HG02943 (cell line): Measurements from ENCODE around the gene AGAP1.

Source experiments
- ATAC-seq: cut with Tn5 transposase; IDR thresholded peaks from one replicate; pipeline ENCODE4 v1.9.1; 2021; ENCODE audit warnings: mild to moderate bottlenecking, low read depth, moderate library complexity; ENCODE audit not compliant: unreplicated experiment

Gene AGAP1

GRCh38 chr2:235618039-235618438, 124.2 kb downstream of the AGAP1 start:
- no peak for ATAC-seq

DNA sequence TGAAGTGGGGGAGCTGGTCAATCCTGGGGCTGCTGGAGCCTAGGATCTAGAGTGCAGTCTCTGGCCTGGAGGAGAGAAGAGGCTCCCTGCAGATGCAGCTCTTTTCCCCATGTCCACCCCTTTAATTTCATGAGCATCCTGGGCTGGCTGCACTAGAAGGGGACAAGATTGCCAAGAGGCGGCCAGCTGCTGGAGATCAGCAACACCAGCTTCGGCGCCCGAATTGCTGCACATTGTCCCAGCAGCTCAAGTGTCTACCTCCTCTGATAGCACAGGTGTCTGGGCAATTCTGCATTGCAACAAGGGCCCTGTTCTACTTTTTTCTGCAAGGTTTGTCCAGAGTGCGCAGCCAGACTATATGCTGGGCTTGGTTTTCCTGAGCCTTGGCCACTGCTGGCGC, 125.7 kb downstream of the AGAP1 start:
- no peak for ATAC-seq

- ATAC-seq, result no peak
Measured at GRCh38 chr2:235621736-235622135, 127.9 kb downstream of the AGAP1 start.

DNA sequence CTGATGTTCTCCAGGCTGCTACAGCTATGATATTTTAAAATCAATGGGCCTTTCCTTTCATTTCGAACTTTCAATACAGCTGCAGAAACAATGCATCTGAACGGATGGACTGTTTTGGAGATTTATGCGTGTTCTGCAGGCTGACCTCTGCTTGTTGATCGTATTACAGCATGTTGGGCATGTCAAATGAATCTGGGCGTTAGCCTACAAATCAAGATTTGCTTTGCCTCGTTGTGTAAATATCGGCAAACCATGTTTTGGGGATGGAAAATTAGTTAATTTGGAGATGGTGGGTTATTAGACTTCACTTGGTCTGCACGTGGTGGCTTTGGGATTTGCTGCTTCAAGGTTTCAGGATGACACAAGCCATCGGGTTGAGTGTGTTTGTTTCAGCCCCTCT, 129.3 kb downstream of the AGAP1 start:
- no peak for ATAC-seq

DNA sequence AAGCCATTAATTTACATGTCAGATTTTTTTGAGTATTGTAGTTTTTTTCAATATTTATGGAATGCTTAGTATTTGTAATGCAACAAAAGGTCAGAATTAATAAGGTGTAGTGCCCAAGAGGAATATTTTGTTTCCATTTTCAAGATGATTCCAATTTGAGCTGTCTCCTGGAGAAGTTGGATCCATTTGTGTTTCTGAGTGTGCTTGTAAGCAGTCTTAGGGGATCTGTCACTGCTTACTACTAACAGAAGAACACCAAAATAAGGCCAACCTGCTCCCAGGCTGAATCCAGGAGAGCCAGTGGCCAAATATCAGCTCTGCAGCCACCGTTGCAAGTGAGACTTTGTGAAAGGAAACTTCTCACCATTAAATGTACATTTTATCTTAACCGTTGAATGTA, 129.9 kb downstream of the AGAP1 start:
- ATAC-seq, result no peak

- ATAC-seq, result no peak
Measured at GRCh38 chr2:235626658-235627057, 132.8 kb downstream of the AGAP1 start.

DNA sequence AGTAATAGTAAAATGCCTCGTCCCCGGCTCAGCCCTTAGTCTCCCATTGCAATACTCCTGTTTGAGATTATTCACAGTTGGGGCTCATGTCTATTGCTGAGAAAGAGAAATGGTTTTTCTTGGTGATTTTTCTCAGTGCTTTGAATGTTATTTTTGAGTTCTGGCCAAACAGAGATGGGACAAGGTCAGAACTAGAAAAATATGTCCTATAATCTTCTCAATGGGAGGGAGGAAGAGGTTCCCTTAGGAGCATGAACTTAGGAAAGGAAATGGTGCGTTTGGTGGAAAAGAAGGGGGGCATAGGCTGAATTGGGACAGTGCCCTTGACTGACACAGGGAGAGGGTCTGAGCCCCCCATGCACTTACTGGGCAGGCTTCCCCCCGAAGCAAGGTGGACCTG, 133.8 kb downstream of the AGAP1 start:
- ATAC-seq, result no peak

- no peak for ATAC-seq
Measured at GRCh38 chr2:235630718-235631296, 137.0 kb downstream of the AGAP1 start.

- no peak for ATAC-seq
Measured at GRCh38 chr2:235634435-235635158, 140.8 kb downstream of the AGAP1 start.

- ATAC-seq, result no peak
Measured at GRCh38 chr2:235636546-235636945, 142.7 kb downstream of the AGAP1 start.

DNA sequence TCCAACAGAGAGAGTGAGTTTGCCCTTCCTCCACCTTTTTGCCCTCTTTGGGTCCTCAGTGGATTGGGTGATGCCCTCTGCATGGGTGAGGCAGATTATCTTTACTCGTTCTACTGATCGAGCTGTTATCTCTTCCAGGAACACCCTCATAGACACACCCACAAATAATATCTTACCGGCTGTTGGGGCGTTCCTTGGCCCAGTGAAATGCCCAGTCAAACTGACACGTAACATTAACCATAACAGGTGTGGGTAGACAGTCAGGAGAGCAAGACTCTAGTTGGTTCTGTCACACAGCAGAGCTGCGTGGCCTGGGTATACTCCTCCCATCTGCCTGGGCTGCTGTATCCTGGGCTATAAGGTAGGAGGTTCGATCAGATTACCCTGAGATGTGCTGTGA, 144.1 kb downstream of the AGAP1 start:
- no peak for ATAC-seq

DNA sequence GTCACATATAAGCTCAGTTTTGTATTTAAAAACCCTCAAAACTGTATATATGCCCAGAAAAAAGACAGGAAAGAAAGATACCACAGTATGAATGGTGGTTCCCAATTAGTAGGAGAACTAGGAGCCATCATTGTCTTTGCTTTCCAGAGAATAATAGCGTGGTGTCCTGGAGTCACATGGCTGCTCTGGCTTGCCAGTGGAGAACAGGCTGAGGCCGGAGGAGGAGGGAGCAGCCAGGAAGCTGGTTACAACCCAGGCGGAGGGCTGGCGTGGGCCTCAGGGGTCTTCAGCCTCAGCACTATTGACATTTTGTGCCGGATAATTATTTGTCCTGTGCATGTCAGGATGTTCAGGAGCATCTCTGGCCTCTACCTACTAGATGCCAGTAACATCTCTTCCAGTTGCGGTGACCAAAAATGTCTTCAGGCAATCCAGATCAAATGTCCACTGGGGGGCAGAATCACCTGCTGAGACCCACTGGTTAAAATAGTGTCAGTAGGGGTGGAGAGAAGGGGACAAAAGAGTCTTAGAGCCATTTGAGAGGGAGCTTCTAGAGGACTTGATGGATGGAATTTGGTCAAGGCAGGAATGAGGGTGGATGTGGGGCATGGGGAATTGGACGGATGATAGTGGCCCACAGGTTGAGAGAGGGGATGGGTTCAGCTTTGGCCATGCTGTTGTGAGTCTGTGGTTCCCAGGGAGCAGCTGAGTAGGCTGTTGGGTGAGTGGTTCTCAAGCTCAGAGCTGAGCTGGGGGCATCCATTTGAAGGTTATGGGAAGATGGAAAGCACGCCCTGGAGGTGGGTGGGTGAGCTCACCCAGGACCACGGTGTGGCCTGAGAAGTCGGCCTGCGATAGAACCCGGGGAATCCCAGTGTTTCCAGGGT, 144.9 kb downstream of the AGAP1 start:
- no peak for ATAC-seq

GRCh38 chr2:235639428-235639773, 145.6 kb downstream of the AGAP1 start:
- ATAC-seq, result no peak

- no peak for ATAC-seq
Measured at GRCh38 chr2:235639885-235640284, 146.0 kb downstream of the AGAP1 start.

DNA sequence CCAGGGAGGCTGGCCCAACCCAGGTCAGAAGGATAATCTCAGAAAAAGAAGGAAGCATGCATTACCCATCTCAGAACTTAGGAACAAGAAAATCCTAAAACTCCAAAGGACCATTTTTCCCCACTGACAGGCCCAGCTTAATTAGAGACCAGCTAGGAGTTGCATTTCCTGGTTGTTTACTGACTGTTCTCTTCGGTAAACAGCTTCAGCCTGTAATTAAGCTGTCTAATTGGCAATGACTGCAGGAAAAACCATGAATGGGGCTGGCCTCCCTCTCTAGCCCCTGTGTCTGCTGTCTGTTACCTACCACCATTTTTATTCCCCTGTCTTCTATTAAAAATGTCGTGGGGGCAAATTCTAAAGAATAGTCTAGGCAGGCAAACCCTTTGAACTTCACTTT, 146.5 kb downstream of the AGAP1 start:
- no peak for ATAC-seq

- no peak for ATAC-seq
Measured at GRCh38 chr2:235640926-235641723, 147.3 kb downstream of the AGAP1 start.

GRCh38 chr2:235641956-235642355, 148.1 kb downstream of the AGAP1 start:
- ATAC-seq, result no peak

DNA sequence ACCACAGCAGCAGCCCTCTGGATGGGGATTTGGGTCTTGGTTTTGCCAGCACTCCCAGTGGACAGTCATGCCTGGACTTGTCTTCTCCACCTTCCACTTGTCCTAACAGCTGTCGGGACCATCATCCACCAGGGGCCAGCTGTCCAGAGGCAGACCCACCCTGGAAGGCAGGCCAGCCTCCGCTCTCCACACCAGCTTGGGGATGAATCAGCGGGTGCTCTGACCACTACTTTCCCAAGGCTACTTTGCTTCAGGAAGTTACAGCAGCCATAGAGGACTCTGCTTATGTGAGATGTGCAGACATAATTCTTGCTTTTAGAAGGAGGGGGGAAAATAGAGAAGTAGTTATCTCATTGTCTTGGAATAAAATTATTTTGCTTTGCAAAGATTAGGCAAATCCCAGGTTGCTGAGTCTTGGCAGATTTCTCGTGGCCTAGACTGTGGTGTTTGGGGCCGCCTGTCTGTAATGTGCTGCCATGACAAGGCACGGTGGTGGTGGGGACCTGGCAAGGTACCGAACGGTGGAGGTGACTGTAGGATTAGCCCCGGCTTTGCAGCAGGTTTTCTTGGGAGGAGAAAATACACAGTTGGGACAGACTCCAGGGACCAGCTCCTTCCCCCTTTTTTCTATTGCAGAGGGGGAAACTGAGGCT, 148.7 kb downstream of the AGAP1 start:
- ATAC-seq, result no peak

GRCh38 chr2:235643680-235644511, 150.1 kb downstream of the AGAP1 start:
- ATAC-seq, result no peak
